Right lobe of liver (tissue), 4 donors: ENCODE measurements around the gene CLSTN2.

Experiments
- CTCF ChIP-seq, 4 donors: fragments of 200-600 bp in 3 of 4; fragments of 450-650 bp in 1 of 4; IDR thresholded peaks; one replicate each; pipeline versions ENCODE4 v1.5.1 to v1.8.0; 2016 to 2022; ENCODE audit warnings: antibody characterized with exemption in 4 of 4, mild to moderate bottlenecking in 2 of 4
- POLR2A ChIP-seq: fragments of 450-650 bp; IDR thresholded peaks from one replicate; pipeline ENCODE4 v1.6.1; 2017; ENCODE audit warnings: antibody characterized with exemption, mild to moderate bottlenecking
- donor health status: DM: no; HTN: no; CAD: no.
- donor health status: DM: no; HTN: no; CAD: no.
- donor health status: DM: no; HTN: yes; CAD: no.

- TF ChIP-seq CTCF (IDR thresholded peaks at IDR 0.05) (no peak), POLR2A (no peak)
Observed at GRCh38 chr3:140145528-140145927, 210.5 kb downstream of the CLSTN2 start.
